Measurements from ENCODE around the gene DEPDC1. TPM values are rescaled to one million over a fixed set of nuclear protein-coding genes. Genes with fewer than 3 reads are reported as not detected.

The DEPDC1 gene
- total and polyA plus RNA-seq, 12 donors = 0.03 to 1.9 (median 0.24) TPM

DNA sequence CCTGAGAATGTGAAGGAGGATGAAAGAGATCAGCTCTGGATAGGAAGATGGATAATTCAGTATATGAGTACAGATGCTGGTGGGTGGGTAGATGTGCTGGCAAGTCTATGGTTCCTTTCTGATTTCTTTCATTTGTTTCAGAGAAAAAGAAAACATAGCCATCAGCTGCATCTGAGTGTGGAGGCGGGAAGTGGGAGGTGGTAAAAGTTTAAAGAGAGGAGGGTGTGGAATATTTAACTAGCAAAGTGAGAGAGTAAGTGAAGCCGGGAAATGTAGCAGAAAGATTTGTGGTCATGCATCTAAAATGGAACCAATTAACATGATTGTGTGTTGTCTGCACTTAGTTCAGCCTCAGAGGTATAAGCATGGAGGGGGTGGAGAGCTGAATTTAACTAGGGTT is 63.5 kb downstream of the DEPDC1 start:
- DNase-seq = no peak
- intact Hi-C loops (cut with DNase I) = no loop called here

DNA sequence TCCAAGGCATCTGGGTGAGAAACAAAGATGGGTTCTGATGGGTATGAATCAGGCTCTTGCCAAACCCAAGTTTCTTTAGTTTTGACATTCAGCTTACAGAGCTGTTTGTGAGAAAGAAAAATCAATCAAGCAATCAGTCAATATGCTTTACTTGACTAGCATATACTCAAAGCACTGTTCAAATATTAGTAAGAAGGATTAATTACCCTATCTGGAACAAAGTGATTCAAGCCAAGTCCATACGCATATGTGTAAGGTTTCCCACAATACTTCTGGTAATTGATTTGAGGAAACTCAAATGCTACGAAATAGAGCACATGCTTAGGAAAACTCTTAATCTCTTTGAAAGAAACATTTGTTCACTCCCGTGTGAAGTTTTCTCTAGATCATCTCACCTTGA is 65.8 kb downstream of the DEPDC1 start:
- 68 to 75% methylated on average over 3 of the region's 3 CpGs for WGBS, 2 donors
- H3K27ac ChIP-seq = no peak overlapping the region
- ATAC-seq (no peak), DNase-seq (no peak)
- intact Hi-C loops (cut with DNase I) = no loop called here
- H3K27me3 ChIP-seq = no peaks in the 10 kb centered on the region
- no peaks in the 10 kb centered on the region for H3K36me3 ChIP-seq
- H3K4me3 ChIP-seq = no peak overlapping the region
- peaks cover 0 to 13% (median 0%) of the 10 kb centered on the region in 9 donors for H3K4me1 ChIP-seq
- TF ChIP-seq, protein P1, sequence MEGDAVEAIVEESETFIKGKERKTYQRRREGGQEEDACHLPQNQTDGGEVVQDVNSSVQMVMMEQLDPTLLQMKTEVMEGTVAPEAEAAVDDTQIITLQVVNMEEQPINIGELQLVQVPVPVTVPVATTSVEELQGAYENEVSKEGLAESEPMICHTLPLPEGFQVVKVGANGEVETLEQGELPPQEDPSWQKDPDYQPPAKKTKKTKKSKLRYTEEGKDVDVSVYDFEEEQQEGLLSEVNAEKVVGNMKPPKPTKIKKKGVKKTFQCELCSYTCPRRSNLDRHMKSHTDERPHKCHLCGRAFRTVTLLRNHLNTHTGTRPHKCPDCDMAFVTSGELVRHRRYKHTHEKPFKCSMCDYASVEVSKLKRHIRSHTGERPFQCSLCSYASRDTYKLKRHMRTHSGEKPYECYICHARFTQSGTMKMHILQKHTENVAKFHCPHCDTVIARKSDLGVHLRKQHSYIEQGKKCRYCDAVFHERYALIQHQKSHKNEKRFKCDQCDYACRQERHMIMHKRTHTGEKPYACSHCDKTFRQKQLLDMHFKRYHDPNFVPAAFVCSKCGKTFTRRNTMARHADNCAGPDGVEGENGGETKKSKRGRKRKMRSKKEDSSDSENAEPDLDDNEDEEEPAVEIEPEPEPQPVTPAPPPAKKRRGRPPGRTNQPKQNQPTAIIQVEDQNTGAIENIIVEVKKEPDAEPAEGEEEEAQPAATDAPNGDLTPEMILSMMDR (IDR thresholded peaks at IDR 0.05) = no peak
- no peaks in the 10 kb centered on the region for H3K9me3 ChIP-seq

More for the DNA sequence above, 63.5 kb downstream of the DEPDC1 start:
- no peak for ATAC-seq
- WGBS, 2 donors = 81 to 87% methylated on average over 2 of the region's 2 CpGs
- no peaks in the 10 kb centered on the region for H3K9me3 ChIP-seq
- H3K36me3 ChIP-seq = no peaks in the 10 kb centered on the region
- H3K4me1 ChIP-seq = peaks cover 0 to 13% (median 0%) of the 10 kb centered on the region in 9 donors
- no peak overlapping the region for H3K27ac ChIP-seq
- TF ChIP-seq, protein P1 (IDR thresholded peaks at IDR 0.05) = no peak
- peaks cover 0 to 5% (median 0%) of the 10 kb centered on the region in 7 donors for H3K27me3 ChIP-seq
- H3K4me3 ChIP-seq = no peak overlapping the region

DNA sequence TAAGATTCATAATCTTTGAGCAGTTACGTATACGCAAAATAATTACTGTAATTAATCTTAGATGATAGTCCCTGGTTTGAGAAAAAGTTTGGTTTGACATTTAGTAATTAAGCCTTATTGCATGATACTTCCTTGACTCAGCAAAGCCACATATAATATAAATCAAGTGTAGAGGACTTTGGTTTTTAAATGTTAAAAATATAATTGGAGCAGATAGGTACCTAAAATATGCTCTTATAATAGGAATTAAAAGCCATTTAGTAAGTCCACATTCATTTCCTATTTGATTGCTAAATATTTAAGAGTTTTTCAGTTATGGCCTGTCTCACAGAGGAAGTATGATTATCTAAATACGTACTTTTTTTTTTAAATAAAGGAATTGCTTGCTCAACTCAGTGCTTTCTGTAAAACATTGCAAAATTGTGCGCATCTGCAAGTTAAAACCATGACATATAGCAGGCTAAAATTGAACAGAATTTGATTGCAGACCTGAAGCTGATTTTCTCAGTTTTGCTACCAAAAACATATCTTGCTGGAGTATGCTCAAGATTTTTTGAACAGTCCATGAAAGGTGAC is 67.6 kb downstream of the DEPDC1 start:
- no peaks in the 10 kb centered on the region for H3K36me3 ChIP-seq
- WGBS, 2 donors = 86 to 88% methylated on average over 4 of the region's 4 CpGs
- no peaks in the 10 kb centered on the region for H3K27me3 ChIP-seq
- no peak overlapping the region for H3K4me3 ChIP-seq
- ATAC-seq (no peak), DNase-seq (no peak)
- H3K9me3 ChIP-seq = no peaks in the 10 kb centered on the region
- peak overlapping the region in 1 of 10 donors; percentile 27 for H3K27ac ChIP-seq
- H3K4me1 ChIP-seq = peaks cover 0 to 13% (median 0%) of the 10 kb centered on the region in 9 donors
- intact Hi-C loops (cut with DNase I) = no loop called here
- TF ChIP-seq, protein P1 (IDR thresholded peaks at IDR 0.05) = no peak

DNA sequence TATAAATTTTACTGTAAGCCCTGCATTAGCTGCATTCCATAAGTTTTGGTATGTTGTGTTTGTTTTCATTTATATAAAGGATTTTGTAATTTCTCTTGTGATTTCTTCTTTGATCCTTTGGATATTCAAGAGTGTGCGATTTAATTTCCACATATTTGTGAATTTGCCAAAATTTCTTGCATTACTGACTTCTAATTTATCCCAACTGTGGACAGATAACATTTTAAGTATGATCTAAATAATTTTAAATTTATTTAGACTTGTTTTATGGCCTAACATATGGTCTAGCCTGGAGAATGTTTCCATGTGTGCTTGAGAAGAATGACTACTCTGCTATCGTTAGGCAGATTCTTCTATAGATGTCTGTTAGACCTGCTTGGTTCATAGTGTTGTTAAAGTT is 70.3 kb downstream of the DEPDC1 start:
- DNase-seq (no peak), ATAC-seq (no peak)
- Histone ChIP-seq H3K4me3 (no peak overlapping the region), H3K27ac (no peak overlapping the region), H3K4me1 (peaks cover 0 to 13% (median 0%) of the 10 kb centered on the region in 9 donors), H3K9me3 (no peaks in the 10 kb centered on the region), H3K36me3 (no peaks in the 10 kb centered on the region), H3K27me3 (peaks cover 0 to 6% (median 0%) of the 10 kb centered on the region in 7 donors)
- intact Hi-C loops (cut with DNase I) = no loop called here
- TF ChIP-seq, protein P1 (IDR thresholded peaks at IDR 0.05) = no peak
- WGBS, 2 donors = 81 to 83% methylated on average over 2 of the region's 2 CpGs

Other genes starting within 250 kb of the DEPDC1 start
- under 1 TPM in 1 of 10 donors, not detected in 9; 0.09 TPM for gene RPE65, start 47.1 kb downstream of the DEPDC1 start, total RNA-seq
- gene RPE65, start 47.1 kb downstream of the DEPDC1 start, polyA plus RNA-seq = under 1 TPM in 1 of 2 donors, not detected in 1; 0.01 TPM

All from heart right ventricle (tissue), 16 donors.